HG02678 (cell line): ENCODE results near the gene CRYAB.
"Not testable (repeated sequence)": the region's sequence is repeated elsewhere in the genome, so short reads cannot be mapped to it uniquely, and the experiment has no call there.

ENCODE experiments used
- ATAC-seq: cut with Tn5 transposase; IDR thresholded peaks from one replicate; pipeline ENCODE4 v1.9.1; 2021; ENCODE audit warnings: mild to moderate bottlenecking, moderate library complexity; ENCODE audit not compliant: unreplicated experiment

The CRYAB gene

DNA sequence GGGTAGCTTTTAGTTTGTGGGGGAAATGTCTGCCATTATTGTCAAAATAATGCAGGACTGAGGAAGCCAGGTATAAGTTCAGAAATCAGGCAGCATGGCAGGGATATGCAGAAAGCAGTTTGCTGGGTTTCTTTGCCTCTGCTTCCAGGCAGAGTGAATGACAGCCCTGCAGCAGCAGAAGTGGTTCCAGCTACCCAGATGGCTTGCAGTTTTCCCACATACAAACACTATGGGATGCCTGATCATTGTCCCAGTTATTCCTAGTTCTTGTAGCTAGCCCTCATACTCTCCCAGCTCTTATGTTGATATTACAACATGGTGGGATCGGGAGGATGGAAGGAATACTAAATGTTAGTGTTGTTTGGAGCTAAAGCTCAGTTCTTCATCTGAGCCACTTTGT, 22.7 kb upstream of the CRYAB start:
- ATAC-seq, result no peak

DNA sequence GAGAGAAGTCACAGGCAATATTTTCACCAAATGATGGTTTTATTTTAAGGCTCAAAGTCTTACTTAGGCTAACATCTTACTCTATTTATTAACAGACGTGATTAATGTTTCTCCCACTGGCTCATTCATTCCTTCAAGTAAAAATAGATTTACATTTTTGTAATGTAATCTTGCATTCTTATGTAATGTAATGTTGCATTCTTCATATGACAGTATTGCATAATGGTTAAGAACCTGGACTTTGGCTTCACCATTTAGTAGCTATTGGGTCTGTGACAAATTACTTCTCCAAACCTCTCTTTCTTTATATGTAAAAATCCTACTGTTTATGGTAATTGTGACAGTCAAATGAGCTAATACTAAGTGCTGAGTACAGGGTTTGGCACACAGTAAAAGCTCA, 22.3 kb upstream of the CRYAB start:
- no peak for ATAC-seq

DNA sequence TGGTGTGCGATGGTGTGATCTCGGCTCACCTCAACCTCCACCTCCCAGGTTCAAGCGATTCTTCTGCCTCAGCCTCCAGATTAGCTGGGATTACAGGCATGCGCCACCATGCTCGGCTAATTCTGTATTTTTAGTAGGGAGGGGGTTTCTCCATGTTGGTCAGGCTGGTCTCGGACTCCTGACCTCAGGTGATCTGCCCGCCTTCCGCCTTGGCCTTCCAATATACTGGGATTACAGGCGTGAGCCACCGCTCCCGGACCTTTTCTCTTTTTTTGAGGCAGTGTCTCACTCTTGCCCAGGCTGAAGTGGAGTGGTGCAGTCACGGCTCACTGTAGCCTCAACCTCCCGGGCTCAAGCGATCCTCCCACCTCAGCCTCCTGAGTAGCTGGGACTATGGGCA, 21.6 kb upstream of the CRYAB start:
- not testable (repeated sequence) for ATAC-seq

DNA sequence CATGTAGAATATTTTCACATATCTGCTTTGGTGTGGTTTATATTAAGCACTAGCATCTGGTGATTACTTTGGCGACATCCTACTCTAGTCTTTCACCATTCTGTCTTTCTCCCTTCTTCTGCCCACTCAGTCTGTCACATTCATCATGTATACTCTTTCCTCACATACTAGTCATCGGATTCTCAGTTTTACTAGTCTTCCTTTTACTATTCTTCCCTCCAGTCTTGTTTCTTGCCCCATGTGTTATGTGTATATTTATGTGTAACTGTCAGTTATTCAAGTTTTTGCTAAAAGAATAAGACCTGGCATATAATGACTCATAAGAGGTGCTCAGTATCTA, 21.0 kb upstream of the CRYAB start:
- no peak for ATAC-seq

DNA sequence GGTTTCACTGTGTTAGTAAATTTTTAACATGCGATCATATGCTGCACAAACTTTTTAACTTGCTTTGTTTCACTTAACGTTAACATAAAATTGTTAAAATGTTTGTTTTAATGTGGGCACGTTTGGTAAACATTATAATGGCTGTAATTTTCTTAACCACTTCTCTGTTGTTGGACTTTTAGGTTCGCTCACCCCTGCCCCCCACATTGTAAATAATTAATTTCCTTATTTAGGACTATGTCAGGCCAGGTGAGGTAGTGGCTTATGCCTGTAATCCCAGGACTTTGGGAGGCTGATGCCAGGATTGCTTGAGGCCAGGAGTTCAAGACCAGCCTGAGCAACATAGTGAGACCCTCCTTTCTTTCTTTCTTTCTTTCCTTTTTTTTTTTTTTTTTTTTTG, 18.9 kb upstream of the CRYAB start:
- ATAC-seq, result no peak

DNA sequence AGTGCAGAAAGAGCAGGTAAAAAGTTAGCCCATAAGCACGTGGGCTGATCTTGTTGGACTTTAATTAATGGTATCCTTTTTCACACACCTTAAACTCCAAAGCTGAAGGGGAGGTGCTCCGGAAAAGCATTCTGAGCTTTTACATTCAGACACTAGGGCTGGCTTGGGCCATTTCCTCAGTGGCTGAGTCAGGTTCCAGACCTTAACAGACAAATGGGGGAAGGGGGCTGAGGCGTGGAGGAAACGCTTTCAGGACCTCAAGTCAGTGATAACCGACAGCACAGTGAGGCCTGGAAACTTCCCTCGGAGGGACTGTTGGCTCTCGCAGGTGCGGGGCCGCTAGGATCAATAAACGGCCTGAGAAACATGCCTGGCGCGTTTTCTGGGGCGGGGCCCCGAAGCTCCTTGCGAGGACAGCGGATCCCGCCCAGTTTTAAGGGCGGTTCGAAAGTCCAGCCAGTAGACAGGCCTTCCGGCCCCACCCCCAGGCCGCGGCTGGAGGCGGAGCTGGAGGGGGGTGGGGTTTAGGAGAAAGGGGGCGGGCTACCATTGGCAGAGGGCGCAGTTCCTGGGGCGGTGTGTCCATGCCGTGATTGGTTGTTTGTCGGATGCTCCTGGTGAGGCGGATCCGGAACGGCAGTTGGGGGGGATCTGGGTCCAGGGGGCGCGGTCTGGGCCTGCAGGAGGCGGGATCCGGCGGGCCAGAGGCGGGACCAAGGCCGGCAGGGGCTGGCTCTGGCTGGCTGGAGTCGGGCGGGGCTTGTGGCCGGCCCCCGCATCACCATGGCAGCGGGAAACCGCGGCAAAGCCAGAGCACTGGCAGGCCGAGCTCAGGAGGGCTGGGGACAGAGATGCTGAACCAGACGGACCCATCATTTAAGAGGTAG, 15.2 kb upstream of the CRYAB start:
- peak; percentile 94 for ATAC-seq

DNA sequence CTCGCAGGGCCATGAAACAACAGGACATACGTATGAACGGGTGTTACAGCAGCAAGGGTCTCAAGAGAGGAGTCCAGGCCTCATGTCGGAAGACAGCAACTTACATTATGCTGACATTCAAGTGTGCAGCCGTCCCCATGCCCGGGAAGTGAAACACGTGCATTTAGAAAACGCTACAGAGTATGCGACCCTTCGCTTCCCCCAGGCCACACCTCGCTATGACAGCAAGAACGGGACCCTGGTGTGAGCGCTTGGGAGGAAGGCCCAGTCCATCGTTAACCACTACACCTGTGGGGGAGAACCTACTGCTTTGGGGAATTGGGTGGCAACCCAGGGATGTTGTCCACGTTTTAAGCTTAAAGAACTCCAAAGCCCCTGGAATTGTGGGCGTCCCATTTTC, 14.4 kb upstream of the CRYAB start:
- ATAC-seq, result no peak

DNA sequence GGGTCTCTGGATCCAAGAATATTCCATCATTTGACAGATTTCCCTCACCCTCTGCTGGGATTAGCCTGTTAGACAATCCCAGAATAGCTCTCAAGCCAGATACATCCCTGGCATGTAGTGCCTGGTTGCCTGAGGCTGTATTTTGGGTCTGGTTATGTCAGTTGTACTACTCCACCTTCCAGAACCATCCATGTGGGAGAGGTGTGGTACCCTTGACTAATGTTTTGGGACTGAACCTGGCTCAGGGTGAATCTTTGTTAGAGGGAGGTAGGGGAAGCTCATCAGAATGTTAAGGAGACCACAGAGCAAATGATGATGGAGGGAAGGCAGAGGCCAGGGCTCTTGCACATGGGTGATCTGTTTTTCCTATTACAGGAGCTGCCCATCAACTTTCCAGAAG, 12.4 kb upstream of the CRYAB start:
- no peak for ATAC-seq

DNA sequence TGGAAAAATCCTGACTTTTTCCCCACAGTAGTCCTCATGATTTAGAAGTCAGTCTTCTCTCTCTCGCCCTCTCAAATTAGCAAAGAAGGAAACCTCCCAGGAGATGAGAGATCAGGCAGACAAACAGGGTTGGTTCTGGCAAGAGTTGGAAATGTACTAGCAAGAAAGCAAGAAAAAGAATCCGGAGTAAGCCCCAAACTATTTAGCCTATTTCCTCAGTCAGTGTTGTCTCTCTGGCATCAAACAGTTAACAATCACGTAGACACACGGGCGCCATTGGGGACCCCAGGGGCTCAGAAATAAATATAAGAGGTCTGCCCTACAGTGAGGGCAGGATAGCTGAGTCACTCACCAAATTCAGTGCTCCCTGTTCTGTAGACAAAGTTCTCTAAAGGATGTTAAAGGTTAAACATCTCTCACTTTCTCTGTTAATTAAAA, 11.8 kb upstream of the CRYAB start:
- no peak for ATAC-seq

DNA sequence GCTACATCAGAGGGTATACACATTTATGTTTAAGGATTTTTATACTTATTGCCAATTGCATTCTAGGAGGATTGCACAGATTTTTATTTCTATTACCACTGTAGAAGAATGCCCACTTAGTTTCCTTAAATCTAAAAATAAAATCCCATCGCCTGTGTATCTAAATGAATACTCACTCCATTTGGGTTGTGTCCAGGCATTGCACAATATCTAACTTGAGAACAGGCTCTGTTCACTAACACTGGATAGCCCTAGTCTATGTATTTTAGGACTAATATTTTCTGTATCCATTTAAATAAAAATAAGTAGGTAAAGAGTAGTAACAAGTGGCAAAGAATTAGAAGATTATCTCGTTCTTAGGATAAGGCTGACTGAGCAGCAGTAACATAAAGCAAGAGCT, 11.2 kb upstream of the CRYAB start:
- ATAC-seq, result no peak

DNA sequence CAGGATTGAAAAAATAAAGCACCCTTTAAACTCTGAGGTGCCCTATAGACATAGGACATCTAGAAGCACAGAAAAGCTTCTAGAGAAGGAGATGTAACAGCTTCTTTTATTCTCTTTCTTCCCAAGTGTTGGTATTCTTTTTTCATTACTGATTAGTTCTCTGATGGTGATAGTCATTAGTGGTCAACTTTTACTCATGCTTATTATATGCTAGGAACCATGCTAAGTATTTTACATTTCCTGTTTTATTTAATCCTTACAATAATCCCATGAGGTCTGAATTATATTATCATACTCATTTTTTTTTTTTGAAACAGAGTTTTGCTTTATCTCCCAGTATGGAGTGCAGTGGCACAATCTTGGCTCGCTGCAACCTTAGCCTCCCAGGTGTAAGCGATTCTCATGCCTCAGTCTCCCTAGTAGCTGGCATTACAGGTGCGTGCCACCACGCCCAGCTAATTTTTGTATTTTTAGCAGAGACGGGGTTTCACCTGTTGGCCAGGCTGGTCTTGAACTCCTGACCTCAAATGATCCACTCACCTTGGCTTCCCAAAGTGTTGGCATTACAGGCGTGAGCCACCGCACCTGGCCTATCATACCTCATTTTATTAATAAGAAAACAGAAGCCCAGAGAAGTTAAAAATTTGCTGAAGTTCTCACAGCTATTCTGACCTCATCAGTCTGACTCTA, 10.1 kb upstream of the CRYAB start:
- ATAC-seq, result no peak

DNA sequence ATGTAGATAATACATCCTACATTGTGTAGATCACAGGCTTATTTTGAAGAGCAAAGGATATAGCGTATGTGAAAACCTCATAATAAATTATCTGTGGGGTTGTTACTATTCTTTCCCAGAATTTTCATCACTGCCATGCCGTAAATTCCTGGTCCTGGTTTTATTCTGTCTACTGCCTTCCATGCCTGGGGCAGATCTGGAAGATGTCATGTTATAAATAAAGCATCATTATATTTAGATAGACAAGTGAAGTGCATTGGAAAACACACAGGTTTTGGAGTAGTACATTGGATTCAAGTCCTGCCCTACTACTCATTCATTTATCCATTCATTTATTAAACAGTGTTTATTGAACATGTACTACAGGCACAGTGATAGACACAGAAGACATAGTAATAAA, 9.3 kb upstream of the CRYAB start:
- ATAC-seq, result no peak

DNA sequence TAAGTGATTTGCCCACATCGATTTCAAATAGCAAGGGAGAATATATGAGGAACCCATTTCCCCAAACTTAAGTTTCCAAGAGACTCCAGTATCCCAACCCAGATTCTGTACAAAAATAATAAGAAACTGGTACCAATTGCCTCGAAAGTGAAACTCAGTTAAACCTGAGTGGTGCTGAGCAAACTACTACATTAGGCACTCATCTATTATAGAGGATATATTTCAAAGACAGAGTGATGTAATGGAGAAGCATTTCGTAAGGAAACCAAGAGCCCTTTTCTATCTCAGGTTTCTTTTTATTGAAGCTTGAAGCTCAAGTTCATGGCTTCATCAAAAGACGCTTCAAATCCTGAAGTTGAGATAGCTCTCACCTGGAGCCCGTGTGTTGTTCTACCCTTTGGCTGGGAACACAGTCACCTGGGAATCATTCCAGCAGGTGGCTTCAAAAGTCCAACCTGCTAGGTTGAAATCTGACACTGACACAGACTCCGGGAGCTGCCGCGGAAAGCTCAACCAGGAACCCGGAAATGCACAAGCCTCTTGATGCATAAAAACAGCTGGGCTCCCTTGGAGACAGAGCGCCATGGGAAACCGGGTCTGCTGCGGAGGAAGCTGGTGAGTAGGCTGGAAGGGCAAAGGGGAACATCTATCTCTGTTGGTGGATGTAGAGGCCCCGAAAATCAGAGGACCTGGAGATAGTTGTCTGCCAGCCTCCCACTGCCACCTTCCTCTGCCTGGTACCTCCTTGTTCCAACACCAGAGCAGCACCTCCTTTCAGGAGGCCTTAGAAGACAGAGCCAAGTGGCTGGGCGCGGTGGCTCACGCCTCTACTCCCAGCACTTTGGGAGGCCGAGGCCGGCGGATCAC, 7.1 kb upstream of the CRYAB start, which contains the start of gene C11orf52:
Gene C11orf52, plus strand, starts transcription at position 524 of the 867 bp plus-strand sequence. Its CDS starts 60 bp downstream, at position 584.
- no peak for ATAC-seq

DNA sequence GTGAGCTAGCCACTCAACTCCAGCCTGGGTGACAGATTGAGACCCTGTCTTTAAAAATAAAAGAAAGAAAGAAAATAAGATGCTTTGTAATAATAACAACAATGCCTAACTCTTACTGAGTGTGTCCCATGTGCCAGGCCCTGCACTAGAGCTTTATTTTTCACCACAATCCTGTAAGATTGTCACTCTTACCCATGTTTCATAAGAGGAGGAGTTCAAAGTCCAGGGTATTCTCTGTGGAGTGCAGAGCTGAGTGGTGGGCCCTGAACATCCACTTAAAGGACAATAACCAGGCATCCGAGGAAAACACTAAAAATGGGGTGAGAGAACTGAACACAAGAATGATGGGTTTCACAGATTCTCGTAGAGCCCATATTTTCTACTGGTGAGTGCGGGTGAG, 6.2 kb upstream of the CRYAB start:
- ATAC-seq, result no peak

DNA sequence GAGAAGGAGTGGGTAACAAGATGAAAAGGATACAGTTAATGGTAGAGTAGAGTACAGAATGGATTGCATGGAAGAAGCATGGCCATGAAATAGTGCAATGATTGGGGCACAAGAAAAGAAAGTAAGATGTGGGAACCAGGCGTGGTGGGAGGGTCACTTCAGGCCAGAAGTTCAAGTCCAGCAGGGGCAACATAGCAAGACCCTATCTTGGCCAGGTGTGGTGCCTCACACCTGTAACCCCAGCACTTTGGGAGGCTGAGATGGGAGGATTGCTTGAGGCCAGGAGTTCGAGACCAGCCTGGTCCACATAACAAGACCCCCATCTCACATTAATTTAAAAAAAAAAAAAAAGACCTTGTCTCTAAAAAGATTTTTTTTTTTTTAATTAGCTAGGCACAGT, 5.7 kb upstream of the CRYAB start:
- ATAC-seq, result no peak

DNA sequence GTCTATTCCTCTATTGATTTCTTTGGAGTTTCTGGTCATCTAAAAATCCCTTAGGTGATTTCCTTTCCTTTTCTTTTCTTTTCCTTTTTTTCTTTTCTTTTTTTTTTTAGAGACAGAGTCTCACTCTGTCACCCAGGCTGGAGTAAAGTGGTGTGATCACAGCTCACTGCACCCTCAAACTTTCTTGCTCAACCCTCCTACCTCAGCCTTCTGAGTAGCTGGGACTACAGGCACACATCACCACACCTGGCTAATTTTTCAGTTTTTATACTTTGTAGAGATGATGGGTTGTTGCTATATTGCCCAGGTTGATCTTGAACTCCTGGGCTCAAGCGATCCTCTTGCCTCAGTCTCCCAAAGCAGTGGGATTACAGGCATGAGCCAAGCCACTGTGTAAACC, 5.2 kb upstream of the CRYAB start:
- no peak for ATAC-seq

DNA sequence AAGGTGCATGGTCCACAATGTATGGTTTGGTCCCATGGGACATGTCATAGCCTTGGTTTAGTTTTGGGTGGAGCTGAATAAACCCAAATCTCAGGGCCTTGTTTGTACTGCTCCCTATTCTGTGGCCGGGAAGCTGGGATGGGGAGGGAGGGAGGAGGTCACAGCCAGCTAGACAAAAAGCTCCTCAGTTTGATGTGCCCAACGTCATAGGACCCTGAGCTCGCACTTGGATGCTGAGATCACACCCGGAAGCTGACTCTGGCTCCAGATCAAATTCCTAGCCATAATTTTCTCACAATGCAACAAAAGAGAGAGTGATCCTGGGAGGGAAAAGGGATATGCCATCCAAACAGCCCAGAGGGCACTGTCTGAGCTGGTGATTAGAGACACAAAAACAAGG, 2.4 kb upstream of the CRYAB start:
- ATAC-seq, result no peak

DNA sequence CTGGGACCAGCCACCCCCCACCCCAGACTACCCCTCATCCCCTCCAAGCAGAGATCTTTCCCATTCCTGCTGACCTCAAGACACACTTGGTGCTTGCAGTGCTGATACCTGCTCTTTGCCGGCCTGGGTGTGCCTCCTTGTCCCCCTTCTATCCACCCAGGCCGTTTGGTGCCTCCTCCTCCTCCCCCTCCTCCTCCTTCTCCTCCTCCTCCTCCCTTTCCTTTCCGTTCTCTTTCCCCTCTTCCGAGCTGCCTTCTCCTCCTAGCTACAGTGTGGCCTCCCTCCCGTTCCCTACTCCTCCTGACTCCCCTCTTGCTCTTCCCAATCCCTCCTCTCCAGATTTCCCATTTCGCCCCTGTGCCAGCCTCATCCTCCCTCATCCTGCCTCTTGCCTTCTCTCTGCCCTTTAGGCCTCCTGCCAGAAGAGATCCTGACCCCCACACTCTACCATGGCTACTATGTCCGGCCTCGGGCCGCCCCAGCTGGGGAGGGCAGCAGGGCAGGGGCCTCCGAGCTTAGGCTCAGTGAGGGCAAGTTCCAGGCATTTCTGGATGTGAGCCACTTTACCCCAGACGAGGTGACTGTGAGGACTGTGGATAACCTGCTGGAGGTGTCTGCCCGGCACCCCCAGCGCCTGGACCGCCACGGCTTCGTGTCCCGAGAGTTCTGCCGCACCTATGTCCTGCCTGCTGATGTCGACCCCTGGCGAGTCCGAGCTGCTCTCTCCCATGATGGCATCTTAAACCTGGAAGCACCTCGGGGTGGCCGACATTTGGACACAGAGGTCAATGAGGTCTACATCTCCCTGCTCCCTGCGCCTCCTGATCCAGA, 1.7 kb upstream of the CRYAB start:
- ATAC-seq, result no peak

DNA sequence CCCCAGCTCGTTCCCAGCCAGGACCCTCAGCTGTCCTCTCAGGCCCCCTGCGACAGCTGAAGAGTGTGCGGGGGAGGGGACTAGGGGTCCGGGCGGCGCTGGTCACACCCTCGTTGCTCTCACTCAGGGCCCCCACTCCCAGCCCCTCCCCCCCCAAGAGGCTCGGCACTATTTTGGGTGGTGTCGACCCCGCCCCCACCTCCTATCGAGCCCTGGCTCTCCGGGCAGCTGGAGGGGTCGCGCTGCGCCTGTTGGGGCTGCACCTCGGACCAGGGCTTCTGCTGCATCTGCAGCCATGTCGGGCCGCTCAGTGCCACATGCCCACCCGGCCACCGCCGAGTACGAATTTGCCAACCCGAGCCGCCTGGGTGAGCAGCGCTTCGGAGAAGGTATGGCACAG, 965 bp upstream of the CRYAB start, which contains the start of gene HSPB2:
Gene HSPB2, plus strand, starts transcription at position 200 of the 400 bp plus-strand sequence. Its CDS starts 96 bp downstream, at position 296.
- ATAC-seq, result no peak
